Stomach (tissue), 4 donors: ENCODE data around the gene PIP4K2A.

Experiments
- EP300 ChIP-seq: sonication (generic); formaldehyde crosslinking; IDR thresholded peaks from one replicate; pipeline ENCODE4 v1.6.1; 2017; ENCODE audit warnings: antibody characterized with exemption
- TF ChIP-seq, protein P1 (sequence below), 7 experiments: fragments of 450-650 bp in 4 of 7; fragments of 200-600 bp in 3 of 7; sonication (generic) in 3 of 7; IDR thresholded peaks; one replicate each; pipeline ENCODE4 v1.5.1; 2016 to 2019; ENCODE audit warnings: antibody characterized with exemption in 7 of 7, control low read depth in 2 of 7, mild to moderate bottlenecking in 1 of 7

GRCh38 chr10:22673091-22673392 lies 41.3 kb downstream of the PIP4K2A start:
- TF ChIP-seq, protein P1, sequence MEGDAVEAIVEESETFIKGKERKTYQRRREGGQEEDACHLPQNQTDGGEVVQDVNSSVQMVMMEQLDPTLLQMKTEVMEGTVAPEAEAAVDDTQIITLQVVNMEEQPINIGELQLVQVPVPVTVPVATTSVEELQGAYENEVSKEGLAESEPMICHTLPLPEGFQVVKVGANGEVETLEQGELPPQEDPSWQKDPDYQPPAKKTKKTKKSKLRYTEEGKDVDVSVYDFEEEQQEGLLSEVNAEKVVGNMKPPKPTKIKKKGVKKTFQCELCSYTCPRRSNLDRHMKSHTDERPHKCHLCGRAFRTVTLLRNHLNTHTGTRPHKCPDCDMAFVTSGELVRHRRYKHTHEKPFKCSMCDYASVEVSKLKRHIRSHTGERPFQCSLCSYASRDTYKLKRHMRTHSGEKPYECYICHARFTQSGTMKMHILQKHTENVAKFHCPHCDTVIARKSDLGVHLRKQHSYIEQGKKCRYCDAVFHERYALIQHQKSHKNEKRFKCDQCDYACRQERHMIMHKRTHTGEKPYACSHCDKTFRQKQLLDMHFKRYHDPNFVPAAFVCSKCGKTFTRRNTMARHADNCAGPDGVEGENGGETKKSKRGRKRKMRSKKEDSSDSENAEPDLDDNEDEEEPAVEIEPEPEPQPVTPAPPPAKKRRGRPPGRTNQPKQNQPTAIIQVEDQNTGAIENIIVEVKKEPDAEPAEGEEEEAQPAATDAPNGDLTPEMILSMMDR (IDR thresholded peaks at IDR 0.05): no peak
- no peak for TF ChIP-seq EP300
